GM12878 (cell line): Measurements from ENCODE around the gene TMEM63B. TPM values are rescaled to one million over a fixed set of nuclear protein-coding genes. Genes with fewer than 3 reads are reported as not detected.

Source experiments
- CBX5 ChIP-seq: sonication (generic); IDR thresholded peaks from 2 replicates; pipeline ENCODE4 v1.6.1; 2016; ENCODE audit warnings: low read depth, moderate library complexity, mild to moderate bottlenecking, inconsistent platforms
- CHD4 ChIP-seq: fragments of 200-600 bp; sonication (generic); IDR thresholded peaks from 2 replicates; pipeline ENCODE4 v1.6.1; 2016; ENCODE audit warnings: mild to moderate bottlenecking
- CUX1 ChIP-seq: IDR thresholded peaks from 2 replicates; pipeline ENCODE4 v1.6.1; 2012; ENCODE audit warnings: improper control_type of control experiment, low read depth, low read length; ENCODE audit not compliant: insufficient replicate concordance
- EED ChIP-seq: sonication (generic); IDR thresholded peaks from 2 replicates; pipeline ENCODE4 v1.6.1; 2016; ENCODE audit warnings: antibody characterized with exemption, low read depth
- FOXM1 ChIP-seq: IDR thresholded peaks from 2 replicates; pipeline ENCODE4 v1.6.1; 2012; ENCODE audit warnings: low read depth, mild to moderate bottlenecking, inconsistent platforms, low read length, moderate library complexity
- HCFC1 ChIP-seq: fragments of 150-350 bp; IDR thresholded peaks from 2 replicates; pipeline ENCODE4 v1.6.1; 2014; ENCODE audit warnings: low read length
- SP1 ChIP-seq: IDR thresholded peaks from one replicate; pipeline ENCODE4 v1.6.1; 2011; ENCODE audit warnings: low read depth, low read length
- polyA plus RNA-seq, 11 experiments: library from polyadenylated mRNA; depleted of rRNA in 4 of 11; unstranded in 6 of 11; stranded (reverse) in 5 of 11; fragments of >200 nt; fragmentation: Nextera tagmentation in 4 of 11; fragmentation: Illumina TruSeq in 1 of 11; extraction: Ambion mirVana in 4 of 11; extraction: Trizol in 1 of 11; gene quantifications; 1 replicate in 1 of 11; 2 replicates in 10 of 11; pipeline versions ENCODE4 v1.2.1 to v1.2.3, GENCODE V29; 2011 to 2016; ENCODE audit warnings: inconsistent platforms in 2 of 11, missing spikeins in 2 of 11, low read depth in 1 of 11
- total RNA-seq, 4 experiments: library from RNA; depleted of rRNA in 3 of 4; stranded (reverse); fragments of >200 nt in 3 of 4; fragmentation: Illumina TruSeq in 1 of 4; extraction: Trizol in 1 of 4; gene quantifications; 2 replicates each; pipeline versions ENCODE4 v1.2.1 to v1.2.3, GENCODE V29; 2013 to 2021
- TF ChIP-seq, protein P1 (sequence below): IDR thresholded peaks from 2 replicates; pipeline ENCODE4 v1.6.1; 2012; ENCODE audit warnings: mild to moderate bottlenecking, low read depth, low read length

TMEM63B gene
- total and polyA plus RNA-seq, 10 of the 15 experiments (the other 5 are each of a cell fraction or from before 2014, with no cell fraction given): 0.09 to 15.0 (median 7.1) TPM; not detected in 1

DNA sequence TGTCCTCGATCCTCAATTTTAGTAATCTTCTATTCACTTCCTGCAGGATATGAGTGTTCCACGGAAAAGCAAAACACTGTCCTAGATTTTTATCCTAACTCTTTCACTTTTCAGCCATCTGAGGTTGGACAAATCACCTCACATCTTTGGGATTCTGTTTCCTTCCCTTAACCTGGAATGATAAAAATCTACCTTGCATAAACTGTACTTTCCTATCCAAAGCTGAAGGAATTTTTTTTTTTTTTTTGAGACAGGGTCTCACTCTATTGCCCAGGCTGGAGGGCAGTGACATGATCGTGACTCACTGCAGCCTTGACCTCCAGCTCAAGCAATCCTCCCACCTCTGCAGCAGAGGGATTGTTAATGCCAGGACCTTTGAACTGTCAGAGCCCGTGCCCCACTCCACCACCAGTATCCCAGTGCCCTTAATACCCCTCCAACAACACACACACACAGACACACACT lies 51.8 kb downstream of the TMEM63B start (continued):
- TF ChIP-seq, protein P1, sequence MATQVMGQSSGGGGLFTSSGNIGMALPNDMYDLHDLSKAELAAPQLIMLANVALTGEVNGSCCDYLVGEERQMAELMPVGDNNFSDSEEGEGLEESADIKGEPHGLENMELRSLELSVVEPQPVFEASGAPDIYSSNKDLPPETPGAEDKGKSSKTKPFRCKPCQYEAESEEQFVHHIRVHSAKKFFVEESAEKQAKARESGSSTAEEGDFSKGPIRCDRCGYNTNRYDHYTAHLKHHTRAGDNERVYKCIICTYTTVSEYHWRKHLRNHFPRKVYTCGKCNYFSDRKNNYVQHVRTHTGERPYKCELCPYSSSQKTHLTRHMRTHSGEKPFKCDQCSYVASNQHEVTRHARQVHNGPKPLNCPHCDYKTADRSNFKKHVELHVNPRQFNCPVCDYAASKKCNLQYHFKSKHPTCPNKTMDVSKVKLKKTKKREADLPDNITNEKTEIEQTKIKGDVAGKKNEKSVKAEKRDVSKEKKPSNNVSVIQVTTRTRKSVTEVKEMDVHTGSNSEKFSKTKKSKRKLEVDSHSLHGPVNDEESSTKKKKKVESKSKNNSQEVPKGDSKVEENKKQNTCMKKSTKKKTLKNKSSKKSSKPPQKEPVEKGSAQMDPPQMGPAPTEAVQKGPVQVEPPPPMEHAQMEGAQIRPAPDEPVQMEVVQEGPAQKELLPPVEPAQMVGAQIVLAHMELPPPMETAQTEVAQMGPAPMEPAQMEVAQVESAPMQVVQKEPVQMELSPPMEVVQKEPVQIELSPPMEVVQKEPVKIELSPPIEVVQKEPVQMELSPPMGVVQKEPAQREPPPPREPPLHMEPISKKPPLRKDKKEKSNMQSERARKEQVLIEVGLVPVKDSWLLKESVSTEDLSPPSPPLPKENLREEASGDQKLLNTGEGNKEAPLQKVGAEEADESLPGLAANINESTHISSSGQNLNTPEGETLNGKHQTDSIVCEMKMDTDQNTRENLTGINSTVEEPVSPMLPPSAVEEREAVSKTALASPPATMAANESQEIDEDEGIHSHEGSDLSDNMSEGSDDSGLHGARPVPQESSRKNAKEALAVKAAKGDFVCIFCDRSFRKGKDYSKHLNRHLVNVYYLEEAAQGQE: no peak
- TF ChIP-seq SP1: no peak
- no peak for TF ChIP-seq CHD4
- TF ChIP-seq EED: no peak
- no peak for TF ChIP-seq FOXM1
- no peak for TF ChIP-seq CUX1
- TF ChIP-seq HCFC1: no peak
- no peak for TF ChIP-seq CBX5
